Activated T-helper 9 cell treated with anti-CD3 and anti-CD28 coated beads, Interleukin-2, amount 50 U/mL, for 16 hours (primary cell): ENCODE results near the gene SDHC.

Source experiments
- DNase-seq: peaks from one replicate; pipeline ENCODE4 v3.0.0-alpha.2; 2020; ENCODE audit warnings: low read depth

The SDHC gene

GRCh38 chr1:161314201-161314981 is at the start of gene SDHC:
Gene SDHC, plus strand, starts transcription at chr1:161314381. Its CDS starts 25 bp downstream, at chr1:161314406.
- peak; percentile 85 for DNase-seq

GRCh38 chr1:161265305-161265704 is 48.9 kb upstream of the SDHC start:
- no peak for DNase-seq

DNA sequence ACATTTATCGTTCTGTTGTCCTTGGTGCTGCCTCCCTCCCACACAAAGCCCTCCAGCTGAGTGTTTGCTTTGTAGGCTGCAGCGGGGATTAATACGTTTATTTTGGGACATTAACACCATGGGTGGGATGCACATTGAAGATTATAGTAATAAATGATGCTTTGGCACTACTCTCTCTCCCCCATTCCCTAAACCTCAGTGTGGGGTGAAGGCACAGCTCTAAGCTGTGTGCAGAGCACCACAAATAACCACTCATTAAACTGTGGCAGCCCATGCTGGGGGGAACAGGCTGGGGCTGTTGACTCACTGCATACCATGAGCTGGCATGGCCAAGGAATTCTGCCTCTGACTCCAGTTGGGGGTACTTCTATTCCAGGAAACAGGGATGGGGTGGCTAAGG is 48.0 kb upstream of the SDHC start:
- DNase-seq = no peak

- DNase-seq = no peak
Measured at GRCh38 chr1:161266836-161267235, 47.3 kb upstream of the SDHC start.

- no peak for DNase-seq
Measured at GRCh38 chr1:161267321-161267720, 46.9 kb upstream of the SDHC start.

- DNase-seq = no peak
Measured at GRCh38 chr1:161273402-161273801, 40.8 kb upstream of the SDHC start.

GRCh38 chr1:161274874-161275273 is 39.3 kb upstream of the SDHC start:
- DNase-seq = no peak

- no peak for DNase-seq
Measured at GRCh38 chr1:161282991-161283390, 31.2 kb upstream of the SDHC start.

DNA sequence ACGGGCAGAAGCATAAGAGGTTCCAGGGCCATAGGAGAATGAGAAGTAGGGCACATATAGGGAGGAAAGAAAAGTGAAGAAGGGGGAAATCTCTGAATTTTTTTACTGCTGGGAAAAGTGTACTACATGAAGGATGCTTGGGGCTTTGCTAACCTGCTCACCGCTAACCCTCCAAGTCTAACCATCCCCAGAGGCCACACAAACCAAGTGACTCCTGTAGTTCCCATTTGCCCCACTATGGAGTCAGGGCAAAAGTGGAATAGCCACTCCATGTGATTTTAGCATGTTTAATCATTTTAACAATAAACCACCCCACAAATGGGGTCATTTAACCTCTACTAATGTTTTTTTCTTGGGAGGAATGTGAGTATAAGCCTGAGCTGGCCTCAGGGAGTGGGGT is 29.1 kb upstream of the SDHC start:
- DNase-seq = no peak

DNA sequence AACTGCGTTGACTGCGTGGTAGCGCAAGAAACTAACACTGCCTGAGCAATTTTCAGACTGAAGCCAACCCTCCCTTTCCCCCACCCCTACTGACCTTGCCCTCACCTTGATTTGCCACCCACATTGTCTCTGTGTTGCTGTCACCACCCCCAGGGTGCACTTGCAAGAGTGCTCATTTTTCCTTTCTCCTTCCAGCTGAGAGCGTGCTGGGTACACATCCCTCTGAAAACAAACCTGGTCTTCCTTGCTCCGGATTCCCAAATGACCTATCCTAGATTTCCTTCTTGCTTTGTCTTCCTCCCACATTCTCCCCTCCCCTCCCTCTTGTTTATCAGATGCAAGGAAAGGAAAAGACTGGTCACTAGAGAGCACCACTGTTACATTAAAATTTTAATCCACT is 28.7 kb upstream of the SDHC start:
- no peak for DNase-seq

DNA sequence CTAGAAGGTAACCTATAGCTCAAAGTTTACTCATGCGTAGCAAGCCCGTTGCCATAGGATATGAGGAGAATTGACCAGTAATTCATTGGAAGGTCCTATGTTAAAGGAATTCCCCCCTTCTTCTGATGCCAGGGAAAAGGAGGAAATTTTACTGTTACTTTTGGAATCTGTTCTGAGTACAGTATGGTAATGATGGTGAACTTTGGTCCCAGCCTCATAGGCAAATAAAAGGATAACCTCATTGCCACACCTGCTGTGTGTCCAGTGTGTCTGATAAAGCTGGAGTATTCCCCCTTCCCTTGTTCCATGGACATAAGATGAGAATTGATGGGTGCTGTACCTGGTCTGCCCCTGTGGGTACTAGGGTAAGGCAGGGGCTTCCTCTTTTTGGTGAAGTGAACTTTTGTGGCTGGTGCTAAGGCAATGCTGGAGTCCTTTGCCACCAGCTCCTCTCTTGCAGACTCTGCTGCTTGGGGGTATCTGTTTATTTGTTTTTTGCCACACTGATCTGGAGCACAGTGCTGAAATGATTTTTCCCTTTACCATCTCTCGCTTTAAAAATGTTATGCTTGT is 26.6 kb upstream of the SDHC start:
- no peak for DNase-seq

- no peak for DNase-seq
Measured at GRCh38 chr1:161290779-161291178, 23.4 kb upstream of the SDHC start.

DNA sequence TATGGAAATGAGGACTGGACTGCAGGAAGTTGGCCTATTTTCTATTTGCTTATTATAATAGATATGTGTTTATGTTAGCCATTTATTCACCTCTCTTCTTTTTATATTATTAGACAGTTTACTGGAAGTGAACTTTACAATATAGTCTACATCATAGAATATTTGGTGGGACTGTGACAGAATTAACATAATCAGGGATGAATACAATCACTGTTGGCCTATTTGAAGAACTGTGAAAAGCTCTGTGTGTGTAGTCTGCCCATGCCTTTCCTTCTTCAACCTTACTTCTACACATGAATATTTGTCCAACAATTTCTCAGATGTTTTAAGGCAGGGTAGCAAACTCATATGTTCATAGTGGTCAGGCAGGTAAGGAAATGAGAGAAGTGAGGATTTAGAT is 16.8 kb upstream of the SDHC start:
- DNase-seq = no peak

- no peak for DNase-seq
Measured at GRCh38 chr1:161298116-161298515, 16.1 kb upstream of the SDHC start.

DNA sequence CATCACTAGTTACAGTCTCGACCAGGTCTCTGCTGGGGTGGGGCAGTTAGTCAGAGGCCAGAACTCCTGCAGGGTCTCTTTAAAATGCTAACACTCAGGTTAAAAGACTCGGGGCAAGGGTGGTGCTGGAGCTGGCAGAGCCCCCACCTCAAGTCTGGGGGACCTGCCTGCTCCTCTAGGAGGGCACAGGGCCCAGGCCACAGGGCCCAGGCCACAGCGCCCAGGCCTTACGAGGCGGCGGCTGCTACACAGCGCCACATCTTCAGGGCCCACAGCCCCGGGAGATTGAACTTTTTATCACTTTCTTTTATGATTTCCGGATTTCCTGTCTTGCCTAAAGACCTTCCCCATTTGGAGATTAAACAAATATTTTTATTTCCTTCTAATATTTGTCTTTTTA is 14.8 kb upstream of the SDHC start:
- no peak for DNase-seq

- DNase-seq = no peak
Measured at GRCh38 chr1:161300478-161300877, 13.7 kb upstream of the SDHC start.

- DNase-seq = no peak
Measured at GRCh38 chr1:161304927-161305866, 9.0 kb upstream of the SDHC start.

DNA sequence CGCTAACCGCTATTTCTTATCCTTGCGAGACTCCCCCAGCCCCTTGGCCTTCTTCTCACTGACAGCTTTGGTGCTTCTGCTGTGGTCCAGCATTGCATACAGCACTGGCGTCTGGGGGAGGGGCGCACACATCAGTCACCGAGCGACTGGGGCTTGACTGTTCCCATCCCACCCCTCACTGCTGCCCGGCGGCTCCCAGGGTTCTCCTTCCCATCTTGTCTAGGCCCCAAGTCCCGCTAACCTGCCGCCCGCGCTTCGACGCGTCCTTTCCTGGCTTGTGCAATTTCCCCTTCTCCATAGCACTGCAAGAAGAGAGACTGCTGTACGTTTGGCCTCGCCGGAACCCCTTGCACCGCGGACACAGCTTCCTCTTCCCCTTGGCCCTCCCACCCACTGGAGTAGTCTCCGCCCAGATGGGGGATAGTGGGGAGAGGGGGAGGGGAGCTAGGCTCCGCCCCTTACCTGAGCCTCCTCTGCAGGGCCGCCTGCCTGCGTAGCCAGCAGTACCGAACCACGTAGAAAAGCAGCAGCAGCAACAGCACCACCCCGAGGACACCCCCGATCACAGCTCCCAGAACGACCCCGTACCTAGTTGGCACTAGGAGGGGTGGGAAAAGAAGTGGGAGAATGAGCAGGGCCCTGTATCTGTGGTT is 8.2 kb upstream of the SDHC start:
- peak; percentile 77 for DNase-seq

DNA sequence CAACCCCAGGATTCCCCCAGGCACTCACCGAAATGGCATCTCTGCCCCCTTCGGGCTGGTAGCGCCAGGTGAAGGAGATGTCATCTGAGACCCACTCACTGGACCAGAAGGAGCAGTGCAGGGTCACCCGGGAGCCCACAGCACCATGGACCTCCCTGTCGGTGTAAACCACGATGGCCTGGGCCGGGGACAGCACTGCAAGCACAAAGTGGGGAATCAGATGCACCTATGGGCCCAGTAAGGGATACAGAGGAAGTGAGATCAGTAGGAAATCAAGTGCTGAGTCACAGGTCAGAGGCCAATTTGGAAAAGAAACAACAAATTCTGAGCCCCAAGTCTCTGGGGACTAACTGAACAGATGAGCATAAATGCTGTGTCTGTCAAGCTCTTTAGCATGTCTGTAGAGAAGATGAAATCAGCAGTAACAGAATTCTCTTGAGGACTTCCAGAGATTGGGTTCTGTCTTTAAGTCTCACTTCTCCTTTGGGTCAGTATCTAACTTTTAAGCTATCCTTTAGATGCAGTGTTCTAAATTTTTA is 6.9 kb upstream of the SDHC start:
- peak; percentile 1 for DNase-seq

DNA sequence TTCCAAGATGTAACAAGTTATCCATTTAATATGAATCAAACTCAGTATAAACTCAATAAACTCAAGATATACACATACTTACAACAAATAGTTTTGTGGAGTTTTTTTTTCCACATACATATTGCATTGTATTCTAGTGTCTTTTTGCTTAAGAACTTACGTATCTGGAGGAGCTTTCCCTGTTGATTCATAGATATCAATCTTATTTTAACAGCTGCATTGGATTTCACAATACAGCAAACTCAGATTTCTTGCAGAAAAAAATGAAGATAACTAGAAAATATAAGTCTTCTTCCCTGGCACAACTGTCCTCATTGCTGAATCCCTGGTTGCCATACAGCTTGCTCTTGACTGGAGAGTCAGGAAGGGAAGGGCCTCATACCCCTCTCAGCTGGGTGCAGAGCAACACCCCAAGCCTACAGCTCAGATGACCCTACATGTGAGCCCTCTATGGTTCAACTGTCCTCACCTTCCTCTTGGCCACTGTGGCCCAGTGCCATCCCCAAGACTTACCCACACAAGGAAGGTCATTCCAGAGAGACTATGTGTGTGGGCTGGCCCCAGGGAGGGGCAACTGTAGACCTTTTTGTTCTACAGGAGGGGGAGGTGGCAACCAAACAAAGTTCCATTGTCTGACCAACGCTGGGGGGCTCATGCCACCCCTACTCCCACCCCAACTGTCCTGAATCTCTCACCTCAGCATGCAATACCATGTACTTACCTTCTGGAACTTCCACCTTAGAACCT is 6.1 kb upstream of the SDHC start:
- no peak for DNase-seq

DNA sequence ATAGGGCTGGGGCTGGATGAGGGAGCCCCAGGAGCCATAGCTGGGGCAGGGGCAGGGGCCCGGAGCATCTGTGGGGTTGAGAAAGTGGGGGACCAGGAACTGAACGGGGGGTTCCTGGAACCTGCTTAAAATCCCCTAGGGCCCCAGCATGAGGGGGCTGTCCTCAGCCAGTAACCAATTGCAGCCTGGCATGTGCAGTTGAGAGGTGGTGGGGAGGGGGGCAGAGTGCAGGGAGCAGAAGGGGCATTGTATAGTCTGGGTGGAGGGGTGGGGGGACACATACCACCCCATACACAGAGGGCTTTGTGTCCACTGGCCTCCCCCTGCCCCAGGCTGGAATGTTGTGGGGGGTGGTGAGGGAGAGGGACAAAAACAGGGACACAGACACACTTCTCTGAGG is 4.3 kb upstream of the SDHC start, which contains the start of gene MPZ:
TSS of gene MPZ (minus strand) at position 101 of the 400 bp plus-strand sequence. CDS start at position 38, 63 bp downstream.
- DNase-seq = no peak
